Activated CD8-positive, alpha-beta memory T cell treated with anti-CD3 and anti-CD28 coated beads, Interleukin-2, amount 50 U/mL, for 24 hours (primary cell): ENCODE measurements around the gene LMBRD1.
"Not testable (repeated sequence)": the region's sequence is repeated elsewhere in the genome, so short reads cannot be mapped to it uniquely, and the experiment has no call there.

Experiments
- DNase-seq: peaks from one replicate; pipeline ENCODE4 v3.0.0-alpha.2; 2020; ENCODE audit errors: extremely low read depth

Gene LMBRD1

DNA sequence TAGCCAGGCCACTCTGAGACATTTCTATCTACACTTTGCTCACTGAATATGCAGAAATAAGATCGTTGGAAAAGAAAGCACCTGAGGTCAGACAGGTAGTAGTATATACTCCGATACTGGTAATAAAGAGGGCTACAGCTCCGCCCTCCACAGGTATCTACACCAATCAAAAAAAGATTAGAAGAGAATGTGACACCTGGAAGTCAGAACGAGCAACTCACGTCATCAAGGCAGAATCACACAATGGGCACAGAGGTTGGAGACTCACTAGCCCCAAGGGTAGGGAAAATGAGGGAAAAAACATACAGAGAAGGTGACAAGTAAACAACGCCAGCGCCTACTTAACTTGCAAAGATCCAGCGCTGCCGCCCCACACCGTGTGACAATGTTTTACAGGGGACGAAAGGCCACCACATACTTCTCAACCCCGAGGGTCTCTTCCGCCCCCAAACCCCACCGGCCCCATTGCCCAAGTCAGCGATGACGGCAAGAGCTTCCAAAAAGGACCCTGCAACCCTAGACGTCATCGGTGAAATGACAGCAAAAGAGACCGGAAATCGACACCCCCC is 653 bp downstream of the LMBRD1 start:
- no peak for DNase-seq

DNA sequence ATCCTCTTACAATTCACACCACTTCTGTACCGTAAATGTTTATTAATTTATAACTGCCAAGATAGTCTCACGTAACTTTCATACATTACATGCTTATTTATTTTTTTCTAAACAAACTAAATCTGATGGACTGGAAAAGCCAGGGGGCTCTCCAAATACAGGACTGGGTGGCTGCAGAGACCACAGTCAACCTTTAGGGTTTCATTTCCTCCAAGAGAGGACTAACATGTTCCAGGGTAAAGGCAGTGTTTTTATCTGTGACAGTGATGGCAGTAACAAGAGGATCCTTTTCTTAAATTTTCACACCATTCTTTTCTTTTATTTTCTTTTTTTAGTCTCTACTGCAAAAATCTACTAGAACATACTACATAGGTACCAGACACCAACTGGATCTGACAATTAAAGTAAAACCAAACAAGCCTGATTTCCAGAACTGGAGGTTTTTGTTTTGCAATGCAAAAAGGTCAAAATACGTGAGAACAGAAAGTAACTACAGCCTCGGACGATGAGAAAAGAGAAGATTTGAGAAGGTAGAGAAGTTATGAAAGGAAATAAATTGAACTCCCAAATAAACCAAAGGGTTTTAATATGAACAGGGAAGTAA is 1.2 kb downstream of the LMBRD1 start:
- DNase-seq, result no peak

DNA sequence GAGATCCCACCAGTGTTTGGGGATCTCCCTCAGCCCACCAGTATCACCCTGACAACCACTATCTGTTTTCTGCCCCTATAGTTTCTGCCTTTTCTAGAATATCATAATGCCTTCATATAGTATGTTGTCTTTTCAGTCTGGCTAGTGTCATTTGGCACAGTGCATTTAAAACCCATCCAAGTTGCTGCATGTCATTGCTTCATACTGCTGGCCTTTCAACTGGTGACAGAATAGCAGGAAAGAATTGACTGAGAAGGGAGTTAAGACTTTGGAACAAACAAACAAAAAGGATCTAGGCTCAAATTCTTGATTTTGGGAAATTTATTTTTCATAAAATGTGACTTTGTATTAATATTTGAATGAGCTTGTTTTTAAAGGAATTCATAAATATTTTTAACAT is 4.5 kb downstream of the LMBRD1 start:
- DNase-seq, result no peak

DNA sequence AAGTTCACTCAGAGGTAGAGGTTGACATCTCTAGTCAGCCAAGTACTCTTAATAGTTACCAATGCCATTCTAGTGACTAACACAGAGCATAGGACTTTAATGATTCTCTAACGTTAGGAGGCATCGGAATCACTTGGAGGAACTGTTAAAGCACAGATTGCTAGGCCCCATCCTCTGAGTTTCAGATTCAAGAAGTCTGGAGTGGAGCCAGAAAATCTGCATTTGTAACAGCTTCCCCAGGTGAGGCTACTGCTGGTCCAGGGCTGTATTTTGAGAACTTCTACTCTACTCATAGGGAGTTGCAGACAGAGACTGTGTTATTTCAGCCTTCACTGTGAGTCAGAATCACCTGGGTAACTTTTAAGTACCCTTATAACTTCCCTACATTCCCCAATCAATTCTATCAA is 5.7 kb downstream of the LMBRD1 start:
- no peak for DNase-seq

DNA sequence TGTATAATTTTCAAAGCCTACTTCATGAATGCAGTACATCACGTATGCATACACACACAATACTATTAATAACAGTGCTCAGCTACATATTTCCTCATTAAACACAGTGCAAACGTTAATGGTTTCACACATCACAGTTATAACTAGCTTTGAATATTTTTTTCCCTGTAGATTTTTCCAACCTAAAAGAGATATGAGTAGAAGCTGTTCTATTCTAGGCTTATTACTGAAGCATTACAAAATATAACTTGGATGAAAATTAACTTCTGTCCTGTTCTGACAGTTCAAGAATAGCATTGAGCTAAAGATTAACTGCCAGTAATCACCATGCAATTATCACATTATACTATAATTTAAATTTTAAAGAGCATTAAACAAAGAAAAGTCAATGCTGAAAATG is 6.2 kb downstream of the LMBRD1 start:
- DNase-seq, result no peak

DNA sequence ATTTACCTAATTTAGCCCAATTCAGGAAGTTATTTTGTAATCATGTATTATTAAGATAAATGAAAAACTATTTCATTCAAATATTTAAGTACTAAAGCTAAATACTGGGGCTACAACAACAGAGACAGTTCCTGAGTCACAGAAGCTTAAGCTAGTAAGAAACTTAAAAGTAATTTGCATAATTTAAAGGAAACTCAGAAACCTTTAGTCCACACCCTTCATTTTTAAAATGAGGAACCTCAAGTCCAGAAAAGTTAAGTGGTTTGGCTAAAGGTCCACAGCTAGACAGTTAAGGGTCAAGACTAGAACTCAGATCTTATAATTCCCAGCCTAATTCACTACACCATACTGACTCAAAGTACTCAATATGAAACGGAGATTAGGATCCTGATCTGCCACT is 7.2 kb downstream of the LMBRD1 start:
- no peak for DNase-seq

DNA sequence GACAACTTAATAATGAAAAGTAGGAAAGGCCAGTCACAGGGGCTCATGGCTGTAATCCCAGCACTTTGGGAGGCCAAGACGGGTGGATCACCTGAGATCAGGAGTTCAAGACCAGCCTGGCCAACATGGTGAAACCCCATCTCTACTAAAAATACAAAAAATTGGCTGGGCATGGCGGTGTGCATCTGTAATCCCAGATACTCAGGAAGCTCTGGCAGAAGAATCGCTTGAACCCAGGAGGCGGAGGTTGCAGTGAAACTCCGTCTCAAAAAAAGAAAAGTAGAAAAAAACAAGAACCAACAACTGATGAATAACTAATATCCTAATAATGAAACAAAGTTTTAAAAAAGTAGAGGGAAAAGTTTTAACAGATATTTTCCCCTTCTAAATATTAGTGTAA is 9.4 kb downstream of the LMBRD1 start:
- DNase-seq, result not testable (repeated sequence)

DNA sequence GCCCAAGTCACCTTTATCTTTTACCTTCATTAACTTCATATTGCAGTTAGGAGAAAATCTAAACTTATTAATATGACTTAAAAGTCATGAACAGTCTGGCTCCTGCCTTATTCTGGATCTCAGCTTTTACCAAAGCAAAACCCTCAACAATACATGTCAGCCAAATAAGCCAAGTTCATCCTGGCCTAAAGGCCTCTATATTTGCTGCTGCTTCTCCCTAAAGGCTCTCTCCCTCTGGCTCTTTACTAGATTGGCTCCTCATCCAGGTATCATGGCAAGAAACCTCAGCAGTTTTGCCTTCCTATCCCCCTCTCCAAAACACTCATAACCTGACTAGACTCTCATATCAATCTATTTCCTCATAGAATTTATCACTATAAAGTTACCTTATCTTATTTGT is 11.1 kb downstream of the LMBRD1 start:
- no peak for DNase-seq

DNA sequence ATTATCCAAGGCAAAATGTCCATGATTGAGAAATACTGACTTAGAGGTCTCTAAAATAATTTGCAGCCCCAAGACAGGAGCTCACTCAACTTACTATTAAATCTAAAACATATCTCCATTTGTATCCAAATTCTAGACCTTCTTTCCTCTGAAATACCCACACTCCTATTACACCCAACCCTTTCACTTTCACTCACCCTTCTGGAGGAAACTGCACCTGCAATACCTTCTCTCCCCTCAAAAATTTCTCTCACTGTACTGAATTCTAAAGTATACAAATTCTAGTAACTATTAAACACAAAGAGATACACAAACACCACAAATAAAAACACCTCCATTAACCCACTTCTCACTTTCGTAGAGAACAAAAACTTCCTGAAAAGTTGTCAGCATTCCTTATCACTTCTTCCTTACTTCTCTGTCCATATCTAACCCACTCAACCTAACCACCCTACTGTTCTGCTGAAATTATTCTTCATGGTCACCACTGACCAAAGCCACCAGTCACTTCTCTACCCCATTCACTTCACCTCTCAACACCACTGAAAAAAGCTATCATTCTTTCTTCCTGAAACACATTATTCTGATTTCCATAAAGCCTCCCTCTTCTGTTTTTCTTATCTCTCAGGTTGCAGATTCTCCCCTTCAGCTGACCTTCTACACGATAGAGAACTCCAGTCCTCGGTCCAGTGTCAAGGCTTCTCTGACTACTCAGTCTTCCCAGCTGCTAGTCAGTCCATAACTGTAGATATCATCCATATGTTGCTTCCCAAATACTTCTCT is 12.0 kb downstream of the LMBRD1 start:
- no peak for DNase-seq

DNA sequence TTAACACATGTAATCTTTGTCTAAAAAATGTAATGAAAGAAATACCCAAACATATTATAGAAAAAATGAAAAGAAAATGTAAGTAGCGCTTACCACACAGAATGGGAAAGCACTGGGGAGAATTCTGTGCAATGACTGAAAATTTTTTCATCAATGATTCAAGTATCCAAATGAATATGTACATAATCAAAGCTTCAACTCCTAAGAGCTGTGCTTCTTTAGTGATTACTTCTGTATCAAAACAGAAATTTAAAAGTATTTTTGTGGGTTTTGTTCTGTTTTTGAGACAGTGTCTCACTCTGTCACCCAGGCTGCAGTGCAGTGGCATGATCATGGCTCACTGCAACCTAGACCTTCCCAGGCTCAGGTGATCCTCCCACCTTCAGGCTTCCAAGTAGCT is 13.7 kb downstream of the LMBRD1 start:
- no peak for DNase-seq

DNA sequence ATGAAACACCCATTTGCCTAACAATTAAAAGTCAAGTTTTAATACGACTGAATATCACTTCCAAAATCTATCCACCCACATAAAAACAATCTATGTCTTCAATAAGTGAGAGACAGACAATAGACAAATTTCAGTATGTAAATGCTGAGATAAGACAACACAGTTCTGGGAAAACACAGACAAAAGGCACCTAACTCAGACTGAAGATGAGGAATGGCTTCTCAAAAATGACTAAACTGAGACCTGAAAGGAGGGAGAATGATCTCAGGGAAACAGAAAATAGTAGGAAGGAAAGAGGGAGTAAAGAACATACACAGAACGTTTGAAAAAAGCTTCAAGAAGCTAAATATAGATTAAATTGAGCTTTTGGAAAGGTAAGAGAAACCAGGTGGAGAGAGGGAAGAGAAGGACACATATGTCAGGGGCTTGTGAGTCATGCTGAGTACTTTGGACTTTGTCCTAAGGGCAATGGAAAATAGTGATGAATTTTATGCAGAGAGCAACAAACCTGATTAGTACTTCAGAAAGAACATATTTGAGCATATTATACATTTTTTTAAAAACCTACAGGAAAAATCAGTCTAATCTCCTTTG is 16.1 kb downstream of the LMBRD1 start:
- no peak for DNase-seq

DNA sequence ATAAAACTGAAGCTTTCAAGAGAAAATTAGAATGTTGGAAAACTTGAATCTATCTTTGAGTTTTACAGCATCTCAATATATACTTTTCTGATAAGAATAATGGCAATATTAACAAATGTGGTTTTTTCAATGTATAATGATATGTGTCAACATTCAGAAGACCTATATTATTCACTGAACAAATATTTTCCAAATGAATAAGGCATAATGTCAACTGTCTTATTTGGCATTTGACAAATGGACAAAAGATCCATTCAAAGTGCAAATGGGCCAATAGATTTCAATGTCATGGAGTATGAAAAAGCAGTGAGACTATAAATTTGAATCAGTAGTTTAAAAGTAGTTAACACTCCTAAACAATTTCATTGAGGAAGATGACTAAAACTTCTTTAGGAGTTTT is 20.9 kb downstream of the LMBRD1 start:
- DNase-seq, result no peak

DNA sequence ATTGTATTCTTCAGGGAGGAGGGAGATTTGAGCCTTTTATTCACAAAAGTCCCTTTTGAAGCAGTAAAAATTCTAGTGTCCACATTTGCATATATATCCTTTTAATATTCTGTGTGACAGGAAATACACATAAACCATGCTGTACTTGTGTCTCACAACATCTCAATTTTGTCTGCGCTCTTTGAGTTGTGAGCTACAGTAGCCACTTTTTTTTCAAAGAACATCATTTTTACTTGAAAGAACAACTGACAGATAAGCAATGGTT is 21.3 kb downstream of the LMBRD1 start:
- no peak for DNase-seq

DNA sequence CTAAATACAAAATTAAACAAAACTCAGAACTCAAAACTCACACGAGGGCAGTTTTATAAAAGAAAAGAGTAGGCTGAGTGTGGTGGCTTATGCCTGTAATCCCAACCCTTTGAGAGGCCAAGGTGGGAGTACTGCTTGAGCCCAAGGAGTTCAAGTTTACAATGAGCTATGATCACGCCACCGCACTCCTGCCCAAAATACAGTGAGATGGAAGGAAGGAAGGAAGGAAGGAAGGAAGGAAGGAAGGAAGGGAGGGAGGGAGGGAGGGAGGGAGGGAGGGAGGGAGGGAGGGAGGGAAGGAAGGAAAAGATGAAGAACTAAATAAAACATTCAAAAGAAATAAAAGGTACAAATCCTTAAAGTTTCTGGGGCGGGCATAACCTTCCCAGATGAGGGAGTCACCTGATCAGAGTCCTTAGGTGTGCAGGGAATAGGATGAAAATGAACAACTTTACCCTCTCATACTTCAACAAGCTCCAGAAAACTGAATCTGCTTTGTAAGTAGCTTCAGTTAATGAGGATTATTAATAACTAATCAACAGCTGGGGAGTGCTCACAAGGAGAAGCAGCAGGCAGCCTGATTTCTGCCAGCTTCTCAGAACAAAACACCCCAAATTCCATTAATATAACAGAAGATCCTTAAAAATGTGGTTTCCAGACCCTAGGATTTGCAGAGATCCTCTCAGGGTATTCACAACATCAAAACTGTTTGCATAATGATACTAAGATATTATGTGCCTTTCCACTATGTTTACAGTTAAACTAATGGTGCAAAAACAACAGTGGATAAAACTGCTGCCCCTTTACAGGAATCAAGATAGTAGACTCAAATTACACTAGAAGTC is 21.8 kb downstream of the LMBRD1 start:
- no peak for DNase-seq

DNA sequence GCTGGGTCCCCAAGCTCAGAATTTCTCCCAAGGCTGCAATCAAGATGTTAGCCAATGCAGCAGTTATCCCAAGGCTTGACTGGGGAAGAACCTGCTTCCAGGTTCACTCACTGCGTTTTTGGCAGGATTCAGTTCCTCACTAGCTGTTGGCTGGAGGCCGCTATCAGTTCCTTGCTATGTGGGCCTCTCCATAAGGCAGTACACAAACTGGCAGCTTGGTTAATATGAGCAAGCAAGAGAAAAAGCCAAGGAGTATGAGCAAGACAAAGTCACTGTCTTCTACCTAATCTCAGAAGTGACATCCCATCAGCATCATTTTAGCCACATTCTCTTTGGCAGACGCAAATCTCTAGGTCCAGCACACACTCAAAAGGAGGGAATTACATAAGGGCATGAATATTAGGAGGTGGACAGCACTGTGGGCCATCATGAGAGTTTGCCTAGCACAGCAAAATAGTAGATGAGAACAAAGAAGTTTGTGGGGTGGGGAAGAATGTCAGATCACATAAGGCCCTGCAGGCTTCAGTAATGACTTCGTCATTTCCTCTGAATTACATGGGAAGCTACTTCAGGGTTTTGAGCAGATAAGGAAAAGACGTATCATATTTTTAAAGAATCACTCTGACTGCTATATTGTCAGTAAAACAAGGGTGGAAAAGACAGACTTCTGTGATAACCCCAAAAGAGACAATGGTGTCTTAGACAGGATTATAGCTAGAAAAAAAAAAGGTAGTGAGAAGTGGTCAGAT is 25.5 kb downstream of the LMBRD1 start:
- no peak for DNase-seq

DNA sequence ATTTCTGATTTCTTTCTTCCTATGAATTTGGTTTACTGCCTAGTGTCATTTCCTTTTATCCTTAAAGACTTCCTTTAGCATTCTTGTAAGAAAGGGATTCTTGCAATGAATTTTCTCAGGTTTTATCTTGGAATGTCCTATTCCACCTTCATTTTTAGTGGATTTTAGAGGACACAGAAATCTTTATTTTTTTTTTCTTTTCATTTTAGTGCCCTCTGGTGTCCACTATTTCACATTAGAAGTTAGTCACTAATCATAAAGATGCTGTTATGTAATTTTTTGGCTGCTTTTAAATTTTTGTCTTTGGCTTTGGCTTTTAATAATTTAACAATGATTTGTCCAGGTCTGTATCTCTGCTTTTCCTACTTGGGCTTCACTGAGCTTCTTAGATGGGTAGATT is 28.1 kb downstream of the LMBRD1 start:
- no peak for DNase-seq

DNA sequence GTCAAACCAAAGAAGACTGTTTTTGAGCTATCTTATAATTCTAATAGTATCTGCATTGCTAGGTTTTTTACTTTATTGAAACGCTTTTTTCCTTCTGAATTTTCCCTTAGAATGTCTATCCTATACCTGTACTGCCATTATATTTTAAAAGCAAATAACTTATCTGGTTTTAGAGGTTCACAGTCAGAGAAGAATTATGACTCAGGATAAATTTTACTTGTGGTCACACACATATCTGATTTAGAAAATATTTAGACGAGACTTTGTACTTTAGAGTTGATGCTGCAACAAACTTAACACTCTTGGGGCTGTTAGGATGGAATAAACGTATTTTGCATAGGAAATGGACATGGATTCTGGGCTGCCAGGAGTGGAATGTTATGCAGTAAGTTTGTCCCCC is 33.0 kb downstream of the LMBRD1 start:
- DNase-seq, result no peak

DNA sequence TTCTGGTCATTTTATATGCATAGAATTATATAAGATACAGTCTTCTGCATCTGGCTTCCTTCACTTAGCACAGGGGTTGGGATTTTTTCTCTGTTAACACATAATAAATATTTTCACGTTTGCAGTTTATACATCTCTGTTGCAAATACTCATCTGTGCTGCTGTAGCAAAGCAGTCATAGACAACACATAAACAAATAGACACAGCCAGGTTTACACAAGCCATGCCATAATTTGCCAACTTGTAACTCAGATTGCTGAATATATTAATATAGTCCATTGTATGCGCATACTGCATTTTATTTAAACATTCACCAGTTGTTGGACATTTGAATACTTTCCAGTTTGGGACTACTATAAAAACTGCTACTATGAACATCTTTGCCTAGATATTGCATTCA is 35.0 kb downstream of the LMBRD1 start:
- no peak for DNase-seq

DNA sequence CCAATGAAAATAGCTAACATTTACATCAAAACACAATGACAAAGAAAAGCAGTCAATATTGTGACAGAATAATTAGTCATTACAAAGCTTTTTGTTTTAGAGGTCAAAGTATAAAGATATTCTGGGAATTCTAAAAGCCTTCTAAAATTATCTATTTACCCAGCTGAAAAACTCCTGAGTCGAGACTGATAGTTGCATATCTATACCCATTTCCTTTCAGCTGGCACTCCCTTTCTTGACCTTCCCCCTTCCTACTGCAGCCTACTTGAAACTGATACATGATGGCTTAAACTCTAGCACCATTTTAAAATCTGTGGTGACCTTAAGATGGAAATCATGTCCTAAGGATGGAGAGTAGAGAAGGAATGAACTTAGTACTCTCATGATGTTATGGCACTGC is 38.6 kb downstream of the LMBRD1 start:
- DNase-seq, result no peak

DNA sequence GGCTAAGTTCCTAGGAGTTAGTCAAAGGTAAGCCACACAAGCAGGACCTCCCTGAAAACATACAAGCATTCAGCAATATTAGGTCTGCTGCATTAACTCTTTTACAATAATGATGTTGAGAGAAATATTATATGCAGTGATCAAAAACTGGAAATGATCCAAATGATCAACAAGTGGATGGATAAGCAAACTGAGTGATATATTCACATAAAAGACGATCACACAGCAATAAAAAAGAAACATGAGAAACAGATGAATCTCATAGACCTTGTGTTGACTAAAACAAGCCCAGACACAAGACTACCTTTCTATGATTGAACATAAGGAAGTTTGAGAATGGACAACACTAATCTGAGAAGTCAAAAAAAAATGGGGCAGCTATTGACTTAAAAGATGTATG is 39.9 kb downstream of the LMBRD1 start:
- DNase-seq, result no peak

DNA sequence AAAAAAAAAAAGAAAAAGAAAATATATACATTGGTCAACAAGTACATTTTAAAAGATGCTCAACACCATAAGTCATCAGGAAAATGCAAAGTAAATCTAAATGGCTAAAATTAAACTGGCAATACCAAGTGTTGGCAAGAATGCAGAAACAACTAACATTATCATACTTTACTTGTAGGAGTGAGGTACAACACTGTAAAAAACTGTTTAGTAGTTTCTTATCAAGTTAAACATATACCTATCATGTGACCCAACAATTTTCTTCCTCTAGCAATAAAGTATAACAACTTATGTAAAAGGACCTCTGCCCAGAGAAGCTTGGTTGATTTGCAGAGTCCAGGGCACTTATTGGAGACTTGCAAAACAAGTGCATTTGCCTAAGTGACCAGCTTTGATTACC is 40.4 kb downstream of the LMBRD1 start:
- no peak for DNase-seq

DNA sequence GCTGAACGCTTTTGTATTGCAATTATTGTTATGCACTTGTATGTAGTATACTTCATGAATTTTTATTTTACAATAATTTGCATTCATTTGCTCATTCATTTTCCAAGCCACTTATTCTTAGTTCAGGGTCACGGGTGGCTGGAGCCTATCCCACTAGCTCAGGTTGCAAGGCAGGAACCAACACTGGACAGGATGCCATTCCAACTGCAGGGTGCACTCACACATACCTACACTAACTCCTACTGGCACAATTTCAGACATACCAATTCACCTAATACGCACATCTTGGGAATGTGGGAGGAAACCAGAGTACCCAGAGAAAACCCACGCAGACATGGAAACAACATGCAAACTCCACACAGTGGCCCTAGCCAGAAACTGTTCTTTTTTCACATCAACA is 61.8 kb downstream of the LMBRD1 start:
- DNase-seq, result no peak
